Measurements from ENCODE around the gene ATG3. TPM values are rescaled to one million over a fixed set of nuclear protein-coding genes. Genes with fewer than 3 reads are reported as not detected.
"Not testable (repeated sequence)": the region's sequence is repeated elsewhere in the genome, so short reads cannot be mapped to it uniquely, and the experiment has no call there.

ATG3 gene
- total RNA-seq, 2 donors from 2014 or later = 52.5 to 55.3 TPM

GRCh38 chr3:112572701-112573100, 10.9 kb upstream of the ATG3 start:
- H3K27ac Mint-ChIP-seq = no peak overlapping the region
- no peaks in the 10 kb centered on the region for H3K9me3 Mint-ChIP-seq
- ATAC-seq (no peak), DNase-seq (ENCODE audit: low spot score in 2 of 2) (no peak)
- peaks cover 0 to 6% of the 10 kb centered on the region in 2 donors for H3K36me3 Mint-ChIP-seq

GRCh38 chr3:112569265-112569664, 7.5 kb upstream of the ATG3 start:
- Mint-ChIP-seq H3K27ac (no peak overlapping the region), H3K36me3 (peaks cover 17 to 18% of the 10 kb centered on the region in 2 donors), H3K9me3 (no peaks in the 10 kb centered on the region)
- ATAC-seq (no peak), DNase-seq (ENCODE audit: low spot score in 2 of 2) (no peak)

GRCh38 chr3:112568642-112569041, 6.9 kb upstream of the ATG3 start:
- no peak overlapping the region for H3K27ac Mint-ChIP-seq
- H3K9me3 Mint-ChIP-seq = no peaks in the 10 kb centered on the region
- DNase-seq (ENCODE audit: low spot score in 2 of 2) = no peak
- peaks cover 17 to 18% of the 10 kb centered on the region in 2 donors for H3K36me3 Mint-ChIP-seq
- no peak for ATAC-seq

- DNase-seq (ENCODE audit: low spot score in 2 of 2) (no peak), ATAC-seq (no peak)
- Mint-ChIP-seq H3K27ac (peak overlapping the region in 1 of 2 donors; percentile 33), H3K36me3 (peaks cover 22 to 25% of the 10 kb centered on the region in 2 donors), H3K9me3 (no peaks in the 10 kb centered on the region)
Observed at GRCh38 chr3:112564940-112565305, 3.2 kb upstream of the ATG3 start.

- not testable (repeated sequence) for ATAC-seq; DNase-seq (ENCODE audit: low spot score in 2 of 2); H3K9me3 Mint-ChIP-seq; H3K27ac Mint-ChIP-seq
- peaks cover 22 to 26% of the 10 kb centered on the region in 2 donors for H3K36me3 Mint-ChIP-seq
Observed at GRCh38 chr3:112564247-112564939, 2.6 kb upstream of the ATG3 start.

- no peaks in the 10 kb centered on the region for H3K9me3 Mint-ChIP-seq
- peak overlapping the region; percentile 89 to 92 for H3K27ac Mint-ChIP-seq
- H3K36me3 Mint-ChIP-seq = peaks cover 25 to 26% of the 10 kb centered on the region in 2 donors
- ATAC-seq (peak; percentile 56 to 63), DNase-seq (ENCODE audit: low spot score in 2 of 2) (no peak)
Observed at GRCh38 chr3:112561484-112561733, 353 bp downstream of the ATG3 start.

- Mint-ChIP-seq H3K27ac (peak overlapping the region; percentile 89 to 92), H3K9me3 (no peaks in the 10 kb centered on the region), H3K36me3 (peaks cover 20 to 23% of the 10 kb centered on the region in 2 donors)
- DNase-seq (ENCODE audit: low spot score in 2 of 2) = peak in 1 of 2 donors; percentile 67
- ATAC-seq = peak; percentile 19 to 39
Observed at GRCh38 chr3:112560721-112561483, 860 bp downstream of the ATG3 start.

GRCh38 chr3:112560307-112560706, 1.5 kb downstream of the ATG3 start:
- ATAC-seq (no peak), DNase-seq (ENCODE audit: low spot score in 2 of 2) (no peak)
- Mint-ChIP-seq H3K36me3 (peaks cover 15 to 25% of the 10 kb centered on the region in 2 donors), H3K9me3 (no peaks in the 10 kb centered on the region), H3K27ac (peak overlapping the region; percentile 89 to 92)

- H3K27ac Mint-ChIP-seq = no peak overlapping the region
- no peaks in the 10 kb centered on the region for H3K9me3 Mint-ChIP-seq
- ATAC-seq (no peak), DNase-seq (ENCODE audit: low spot score in 2 of 2) (no peak)
- peaks cover 10 to 32% of the 10 kb centered on the region in 2 donors for H3K36me3 Mint-ChIP-seq
Observed at GRCh38 chr3:112557976-112558375, 3.8 kb downstream of the ATG3 start.

GRCh38 chr3:112555535-112556170, 6.1 kb downstream of the ATG3 start:
- DNase-seq (ENCODE audit: low spot score in 2 of 2) (no peak), ATAC-seq (no peak)
- Mint-ChIP-seq H3K27ac (peak overlapping the region in 1 of 2 donors; percentile 3), H3K36me3 (peaks cover 4 to 41% of the 10 kb centered on the region in 2 donors), H3K9me3 (no peaks in the 10 kb centered on the region)

- Mint-ChIP-seq H3K9me3 (no peaks in the 10 kb centered on the region), H3K27ac (no peak overlapping the region), H3K36me3 (peaks cover 4 to 25% of the 10 kb centered on the region in 2 donors)
- ATAC-seq (no peak), DNase-seq (ENCODE audit: low spot score in 2 of 2) (no peak)
Observed at GRCh38 chr3:112550859-112551258, 10.9 kb downstream of the ATG3 start.

GRCh38 chr3:112546216-112546759, 15.5 kb downstream of the ATG3 start:
- DNase-seq (ENCODE audit: low spot score in 2 of 2) (no peak), ATAC-seq (no peak)
- Mint-ChIP-seq H3K27ac (no peak overlapping the region), H3K36me3 (peaks cover 4 to 9% of the 10 kb centered on the region in 2 donors), H3K9me3 (no peaks in the 10 kb centered on the region)

GRCh38 chr3:112539825-112540650, 21.7 kb downstream of the ATG3 start:
- Mint-ChIP-seq H3K36me3 (peaks cover 0 to 28% of the 10 kb centered on the region in 2 donors), H3K27ac (peak overlapping the region in 1 of 2 donors; percentile 85), H3K9me3 (peaks cover 0 to 4% of the 10 kb centered on the region in 2 donors)
- no peak for DNase-seq (ENCODE audit: low spot score in 2 of 2)
- peak; percentile 62 to 94 for ATAC-seq

- no peak for DNase-seq (ENCODE audit: low spot score in 2 of 2)
- Mint-ChIP-seq H3K9me3 (no peaks in the 10 kb centered on the region), H3K36me3 (peaks cover 0 to 11% of the 10 kb centered on the region in 2 donors), H3K27ac (no peak overlapping the region)
- no peak for ATAC-seq
Observed at GRCh38 chr3:112531358-112531781, 30.4 kb downstream of the ATG3 start.

- ATAC-seq (no peak), DNase-seq (ENCODE audit: low spot score in 2 of 2) (no peak)
- Mint-ChIP-seq H3K9me3 (no peaks in the 10 kb centered on the region), H3K36me3 (peaks cover 0 to 11% of the 10 kb centered on the region in 2 donors), H3K27ac (no peak overlapping the region)
Observed at GRCh38 chr3:112530573-112530972, 31.2 kb downstream of the ATG3 start.

GRCh38 chr3:112524127-112524526, 37.6 kb downstream of the ATG3 start:
- DNase-seq (ENCODE audit: low spot score in 2 of 2); ATAC-seq; H3K9me3 Mint-ChIP-seq; H3K36me3 Mint-ChIP-seq: not testable (repeated sequence)
- H3K27ac Mint-ChIP-seq = peak overlapping the region in 1 of 2 donors; percentile 18

Data from activated naive CD4-positive, alpha-beta T cell treated with anti-CD3 and anti-CD28 coated beads, Interleukin-2, amount 50 U/mL, for 72 hours (primary cell).